C4-2B (cell line): ENCODE measurements around the gene DKK3.

ENCODE experiments used
- H3K27ac ChIP-seq: fragments of 450-650 bp; 2 replicates; pipeline ENCODE4 v1.5.1; 2017
- ZFX ChIP-seq: fragments of 450-650 bp; IDR thresholded peaks from 2 replicates; pipeline ENCODE4 v1.6.1; 2017
- TF ChIP-seq, protein P1 (sequence below): fragments of 450-650 bp; conservative IDR thresholded peaks from 2 replicates; pipeline ENCODE4 v1.5.1; 2017; ENCODE audit warnings: mild to moderate bottlenecking

DKK3 gene

GRCh38 chr11:11980200-11980599 is 28.2 kb downstream of the DKK3 start:
- TF ChIP-seq ZFX, result no peak
- TF ChIP-seq, protein P1, sequence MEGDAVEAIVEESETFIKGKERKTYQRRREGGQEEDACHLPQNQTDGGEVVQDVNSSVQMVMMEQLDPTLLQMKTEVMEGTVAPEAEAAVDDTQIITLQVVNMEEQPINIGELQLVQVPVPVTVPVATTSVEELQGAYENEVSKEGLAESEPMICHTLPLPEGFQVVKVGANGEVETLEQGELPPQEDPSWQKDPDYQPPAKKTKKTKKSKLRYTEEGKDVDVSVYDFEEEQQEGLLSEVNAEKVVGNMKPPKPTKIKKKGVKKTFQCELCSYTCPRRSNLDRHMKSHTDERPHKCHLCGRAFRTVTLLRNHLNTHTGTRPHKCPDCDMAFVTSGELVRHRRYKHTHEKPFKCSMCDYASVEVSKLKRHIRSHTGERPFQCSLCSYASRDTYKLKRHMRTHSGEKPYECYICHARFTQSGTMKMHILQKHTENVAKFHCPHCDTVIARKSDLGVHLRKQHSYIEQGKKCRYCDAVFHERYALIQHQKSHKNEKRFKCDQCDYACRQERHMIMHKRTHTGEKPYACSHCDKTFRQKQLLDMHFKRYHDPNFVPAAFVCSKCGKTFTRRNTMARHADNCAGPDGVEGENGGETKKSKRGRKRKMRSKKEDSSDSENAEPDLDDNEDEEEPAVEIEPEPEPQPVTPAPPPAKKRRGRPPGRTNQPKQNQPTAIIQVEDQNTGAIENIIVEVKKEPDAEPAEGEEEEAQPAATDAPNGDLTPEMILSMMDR, result no peak
- H3K27ac ChIP-seq, result peak overlapping the region; percentile 29; the same call in 1 of the 2 replicates

GRCh38 chr11:11979488-11980117 is 28.8 kb downstream of the DKK3 start:
- TF ChIP-seq, protein P1, result no peak
- no peak for TF ChIP-seq ZFX
- peak overlapping the region; percentile 29 for H3K27ac ChIP-seq

DNA sequence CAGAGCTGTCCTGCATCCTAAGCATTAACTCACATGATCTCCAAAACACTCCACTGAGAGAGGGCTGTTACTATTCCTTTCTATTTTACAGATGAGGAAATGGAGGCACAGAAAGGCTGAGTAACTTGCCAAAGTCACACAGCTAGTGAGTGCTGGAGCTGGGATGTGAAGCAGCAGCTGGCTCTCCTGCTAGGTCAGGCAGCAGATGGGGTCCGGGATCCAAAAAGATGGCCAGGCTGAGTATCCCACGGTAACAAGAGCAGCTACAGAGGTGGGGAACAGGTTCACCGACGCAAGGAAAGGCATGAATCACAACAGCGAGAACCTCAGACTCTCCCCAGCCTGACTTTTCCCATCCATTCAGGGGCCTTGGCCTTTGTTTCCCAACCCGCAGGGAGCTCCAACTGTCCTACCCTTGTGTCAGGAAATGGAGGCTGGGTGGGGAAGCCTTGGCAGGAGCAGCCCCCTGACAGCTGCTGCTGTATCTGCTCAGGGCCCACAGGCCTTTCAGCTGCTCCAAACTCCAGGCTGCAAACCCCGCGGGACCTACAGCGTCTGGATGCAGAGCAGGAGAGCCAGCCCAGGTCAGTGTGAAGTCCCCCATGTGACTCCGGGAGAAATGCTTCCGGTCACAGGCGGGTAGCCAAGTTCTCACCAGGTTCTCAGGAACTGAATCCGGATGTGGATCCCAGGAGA is 29.5 kb downstream of the DKK3 start:
- H3K27ac ChIP-seq, result peak overlapping the region; percentile 29
- TF ChIP-seq, protein P1, result no peak
- no peak for TF ChIP-seq ZFX

DNA sequence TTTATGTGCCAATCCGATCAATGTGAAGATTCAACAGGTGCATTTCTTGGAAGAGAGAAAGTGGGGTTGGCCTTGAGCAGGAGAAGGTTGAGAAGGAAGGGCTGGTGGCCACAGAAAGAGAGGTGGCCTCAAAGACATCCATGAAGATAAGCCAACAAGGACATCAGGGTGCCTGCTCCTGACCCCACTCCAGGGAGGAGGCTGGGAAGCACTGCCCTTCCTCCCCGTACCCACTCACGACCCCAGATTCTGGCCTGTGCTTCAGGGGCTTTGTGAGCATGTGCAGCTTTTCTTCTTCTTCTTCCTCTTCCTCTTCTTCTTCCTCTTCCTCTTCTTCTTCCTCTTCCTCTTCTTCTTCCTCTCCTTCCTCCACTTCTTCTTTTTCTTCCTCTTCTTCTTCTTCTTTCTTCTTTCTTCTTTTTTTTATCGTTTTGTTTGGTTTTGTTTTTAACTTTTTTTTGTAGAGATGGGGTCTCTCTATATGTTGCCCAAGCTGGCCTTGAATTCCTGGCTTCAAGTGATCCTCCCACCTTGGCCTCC is 30.3 kb downstream of the DKK3 start:
- TF ChIP-seq ZFX, result no peak
- TF ChIP-seq, protein P1, result no peak
- no peak overlapping the region for H3K27ac ChIP-seq

GRCh38 chr11:11977206-11977938 is 31.1 kb downstream of the DKK3 start:
- H3K27ac ChIP-seq, result no peak overlapping the region
- no peak for TF ChIP-seq ZFX
- TF ChIP-seq, protein P1, result no peak

DNA sequence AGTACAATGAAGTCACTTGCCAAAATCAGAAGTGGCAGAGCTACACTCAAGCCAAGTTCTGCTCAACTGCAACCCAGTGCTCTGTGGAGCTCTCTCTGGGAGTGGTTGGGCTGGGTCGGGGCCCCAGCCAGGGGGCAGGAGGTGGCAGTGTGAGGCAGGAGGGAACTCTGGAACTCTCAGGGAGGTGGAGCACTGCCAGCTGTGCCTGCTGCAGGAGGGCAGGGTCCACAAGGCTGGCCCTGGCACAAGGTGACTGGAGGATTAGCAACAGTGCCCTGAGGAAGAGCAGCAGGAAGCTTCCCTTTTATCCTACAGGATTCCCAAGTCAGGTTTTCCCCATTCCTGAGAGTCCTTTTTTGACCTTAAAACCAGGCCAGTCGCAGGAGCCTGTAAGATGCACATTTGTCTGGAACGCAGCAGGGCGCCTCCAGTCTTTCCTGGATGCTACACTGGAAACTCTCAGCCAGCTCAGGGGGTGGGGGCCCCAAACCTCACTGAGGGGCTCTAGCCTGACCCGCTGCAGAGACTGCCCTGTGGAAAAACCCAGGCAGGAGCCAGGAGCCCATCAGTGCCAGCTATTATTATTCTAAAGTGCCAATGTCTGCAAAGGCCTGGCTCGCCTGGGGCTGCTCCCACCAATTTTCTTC is 31.8 kb downstream of the DKK3 start:
- no peak overlapping the region for H3K27ac ChIP-seq
- TF ChIP-seq, protein P1, result no peak
- TF ChIP-seq ZFX, result no peak
